ENCODE results near the gene BCAR3.

- TF ChIP-seq CTCF (IDR thresholded peaks at IDR 0.05) (no peak), POLR2AphosphoS5 (IDR thresholded peaks at IDR 0.05) (no peak)
Observed at GRCh38 chr1:93567255-93567918, 114.2 kb downstream of the BCAR3 start.

All from suprapubic skin (tissue), 3 donors.